Liver (tissue), 9 donors: ENCODE measurements around the gene CCDC9B. TPM values are rescaled to one million over a fixed set of nuclear protein-coding genes. Genes with fewer than 3 reads are reported as not detected.

Experiments
- DNase-seq: peaks from one replicate; pipeline ENCODE4 v3.0.0-alpha.2; 2017; ENCODE audit warnings: low spot score
- H3K27ac ChIP-seq, 2 donors: one replicate each; pipeline ENCODE4 v1.7.0; 2013; ENCODE audit warnings: inconsistent platforms in 2 of 2, low read length in 2 of 2, control low read depth in 1 of 2, low read depth in 1 of 2, mild to moderate bottlenecking in 1 of 2
- H3K27me3 ChIP-seq, 4 donors: one replicate each; pipeline versions ENCODE4 v1.6.1 to v1.7.0; 2013; ENCODE audit warnings: low read length in 3 of 4, inconsistent platforms in 1 of 4, mild to moderate bottlenecking in 1 of 4, moderate library complexity in 1 of 4; ENCODE audit not compliant: control insufficient read depth in 4 of 4, insufficient read depth in 4 of 4
- H3K36me3 ChIP-seq, 4 donors: one replicate each; pipeline versions ENCODE4 v1.6.1 to v1.7.0; 2013; ENCODE audit warnings: low read length in 3 of 4, mild to moderate bottlenecking in 3 of 4, low read depth in 1 of 4, moderate library complexity in 1 of 4; ENCODE audit not compliant: control insufficient read depth in 4 of 4, insufficient read depth in 3 of 4
- H3K4me1 ChIP-seq, 4 donors: one replicate each; pipeline versions ENCODE4 v1.6.1 to v1.7.0; 2013; ENCODE audit warnings: low read length in 3 of 4, mild to moderate bottlenecking in 3 of 4, moderate library complexity in 1 of 4; ENCODE audit not compliant: control insufficient read depth in 4 of 4, insufficient read depth in 4 of 4
- H3K4me3 ChIP-seq, 3 donors: one replicate each; pipeline versions ENCODE4 v1.6.1 to v1.7.0; 2013; ENCODE audit warnings: low read length in 3 of 3, control low read depth in 1 of 3, low read depth in 1 of 3, mild to moderate bottlenecking in 1 of 3
- H3K9ac ChIP-seq, 2 donors: one replicate each; pipeline ENCODE4 v1.7.0; 2013; ENCODE audit warnings: low read length in 2 of 2, mild to moderate bottlenecking in 2 of 2, moderate library complexity in 2 of 2, control low read depth in 1 of 2, low read depth in 1 of 2
- H3K9me3 ChIP-seq, 4 donors: one replicate each; pipeline versions ENCODE4 v1.6.1 to v1.7.0; 2013; ENCODE audit warnings: low read length in 3 of 4; ENCODE audit not compliant: control insufficient read depth in 4 of 4
- ATF3 ChIP-seq: IDR thresholded peaks from 2 replicates; pipeline ENCODE4 v1.6.1; 2016; ENCODE audit warnings: antibody characterized with exemption
- CTCF ChIP-seq: fragments of 150-350 bp; IDR thresholded peaks from 2 replicates; pipeline ENCODE4 v1.5.1; 2017; ENCODE audit warnings: improper control_type of control experiment, low read depth, low read length; ENCODE audit not compliant: missing input control
- FOXA1 ChIP-seq: IDR thresholded peaks from 2 replicates; pipeline ENCODE4 v1.6.1; 2016; ENCODE audit warnings: antibody characterized with exemption
- FOXA2 ChIP-seq: IDR thresholded peaks from 2 replicates; pipeline ENCODE4 v1.6.1; 2016; ENCODE audit warnings: antibody characterized with exemption
- GABPA ChIP-seq, 2 donors: IDR thresholded peaks in 1 of 2; conservative IDR thresholded peaks in 1 of 2; 2 replicates each; pipeline ENCODE4 v1.6.1; 2016; ENCODE audit warnings: antibody characterized with exemption in 2 of 2, mild to moderate bottlenecking in 1 of 2, moderate library complexity in 1 of 2
- HNF4A ChIP-seq, 2 donors: conservative IDR thresholded peaks; 2 replicates each; pipeline ENCODE4 v1.6.1; 2016; ENCODE audit warnings: antibody characterized with exemption in 2 of 2, mild to moderate bottlenecking in 2 of 2
- HNF4G ChIP-seq: IDR thresholded peaks from 2 replicates; pipeline ENCODE4 v1.6.1; 2016; ENCODE audit warnings: antibody characterized with exemption
- JUND ChIP-seq, 2 donors: IDR thresholded peaks; 2 replicates each; pipeline ENCODE4 v1.6.1; 2016; ENCODE audit warnings: antibody characterized with exemption in 2 of 2
- MAX ChIP-seq: IDR thresholded peaks from 2 replicates; pipeline ENCODE4 v1.6.1; 2016; ENCODE audit warnings: antibody characterized with exemption
- NR2F2 ChIP-seq: IDR thresholded peaks from 2 replicates; pipeline ENCODE4 v1.6.1; 2016; ENCODE audit warnings: antibody characterized with exemption
- REST ChIP-seq: IDR thresholded peaks from 2 replicates; pipeline ENCODE4 v1.6.1; 2016; ENCODE audit warnings: antibody characterized with exemption, mild to moderate bottlenecking
- RXRA ChIP-seq, 2 donors: IDR thresholded peaks; 2 replicates each; pipeline ENCODE4 v1.6.1; 2017 to 2018; ENCODE audit warnings: antibody characterized with exemption in 2 of 2, mild to moderate bottlenecking in 1 of 2
- SP1 ChIP-seq: IDR thresholded peaks from 2 replicates; pipeline ENCODE4 v1.6.1; 2018; ENCODE audit warnings: antibody characterized with exemption, mild to moderate bottlenecking
- TAF1 ChIP-seq: conservative IDR thresholded peaks from 2 replicates; pipeline ENCODE4 v1.6.1; 2016; ENCODE audit warnings: antibody characterized with exemption, mild to moderate bottlenecking
- YY1 ChIP-seq: IDR thresholded peaks from 2 replicates; pipeline ENCODE4 v1.6.1; 2016; ENCODE audit warnings: antibody characterized with exemption, mild to moderate bottlenecking
- ZBTB33 ChIP-seq: IDR thresholded peaks from 2 replicates; pipeline ENCODE4 v1.6.1; 2016; ENCODE audit warnings: antibody characterized with exemption
- WGBS: extraction: QIAGEN DNeasy Blood & Tissue Kit; methylation state at CpG from one replicate; pipeline ENCODE4 v1.1.7; 2013; 5-methylcytosine and 5-hydroxymethylcytosine counted together
- polyA plus RNA-seq, 2 donors: library from polyadenylated mRNA; stranded (reverse) in 1 of 2; unstranded in 1 of 2; fragments of 200-250 nt in 1 of 2; fragments of >200 nt in 1 of 2; fragmentation: Nextera tagmentation in 1 of 2; extraction: Ambion mirVana in 1 of 2; gene quantifications; one replicate each; pipeline versions ENCODE4 v1.2.1 to v1.2.3, GENCODE V29; 2013 to 2015
- total RNA-seq, 2 donors: library from RNA; depleted of rRNA; stranded (reverse); fragments of >200 nt; gene quantifications; one replicate each; pipeline ENCODE4 v1.2.3, GENCODE V29; 2014
- donor health status: healthy.
- donor health status: healthy.
- donor health status: healthy.
- donor health status: healthy.
- donor health status: healthy.

The CCDC9B gene
- total and polyA plus RNA-seq, 4 donors: 0.43 to 4.4 (median 0.73) TPM

- WGBS: 85% methylated on average over 4 of the region's 4 CpGs
Measured at GRCh38 chr15:40379374-40379773, 38.6 kb upstream of the CCDC9B start.

GRCh38 chr15:40377606-40378005 lies 36.9 kb upstream of the CCDC9B start:
- Histone ChIP-seq H3K9me3 (no peaks in the 10 kb centered on the region), H3K36me3 (no peaks in the 10 kb centered on the region), H3K9ac (no peak overlapping the region), H3K4me1 (peaks cover 3 to 12% (median 11%) of the 10 kb centered on the region in 4 donors), H3K4me3 (no peak overlapping the region), H3K27ac (no peak overlapping the region), H3K27me3 (no peaks in the 10 kb centered on the region)
- DNase-seq: no peak
- TF ChIP-seq FOXA1 (no peak), ZBTB33 (no peak), YY1 (no peak), NR2F2 (no peak), REST (no peak), JUND (IDR thresholded peaks at IDR 0.05) (no peak), HNF4A (conservative IDR thresholded peaks at IDR 0.05) (no peak), GABPA (IDR thresholded peaks at IDR 0.05 in 1 of 2, conservative IDR thresholded peaks at IDR 0.05 in 1 of 2) (no peak), TAF1 (no peak), FOXA2 (no peak), RXRA (IDR thresholded peaks at IDR 0.05) (no peak)
- 89% methylated on average over 3 of the region's 3 CpGs for WGBS

More at GRCh38 chr15:40379374-40379773, 38.6 kb upstream of the CCDC9B start:
- Histone ChIP-seq H3K27ac (no peak overlapping the region), H3K9ac (no peak overlapping the region), H3K27me3 (no peaks in the 10 kb centered on the region), H3K4me3 (no peak overlapping the region), H3K9me3 (no peaks in the 10 kb centered on the region), H3K36me3 (no peaks in the 10 kb centered on the region), H3K4me1 (peaks cover 6 to 23% (median 20%) of the 10 kb centered on the region in 4 donors)
- DNase-seq: no peak
- TF ChIP-seq ATF3 (no peak), SP1 (no peak)

- no peak for DNase-seq
- Histone ChIP-seq H3K27ac (no peak overlapping the region), H3K27me3 (no peaks in the 10 kb centered on the region), H3K4me3 (no peak overlapping the region), H3K4me1 (peaks cover 0 to 4% (median 2%) of the 10 kb centered on the region in 4 donors), H3K9ac (no peak overlapping the region), H3K9me3 (no peaks in the 10 kb centered on the region), H3K36me3 (no peaks in the 10 kb centered on the region)
- 44% methylated on average over 2 of the region's 2 CpGs for WGBS
- TF ChIP-seq NR2F2 (no peak), ATF3 (no peak), FOXA2 (no peak), GABPA (IDR thresholded peaks at IDR 0.05 in 1 of 2, conservative IDR thresholded peaks at IDR 0.05 in 1 of 2) (no peak), YY1 (no peak), HNF4G (no peak), HNF4A (conservative IDR thresholded peaks at IDR 0.05) (no peak), CTCF (no peak), TAF1 (no peak), MAX (no peak), SP1 (no peak), REST (no peak)
Measured at GRCh38 chr15:40372981-40373380, 32.2 kb upstream of the CCDC9B start.
